Astrocyte of the cerebellum (primary cell): ENCODE results near the gene SHFL.

Experiments used
- DNase-seq: peaks from one replicate; pipeline ENCODE4 v3.0.0-alpha.2; 2011; ENCODE audit warnings: low read depth
- H3K4me3 ChIP-seq: 2 replicates; pipeline ENCODE4 v1.5.1; 2011; ENCODE audit warnings: mild to moderate bottlenecking, low read depth, low read length, moderate library complexity
- in situ Hi-C: cut with HindIII; loops from 2 replicates; pipeline ENCODE4 v1.10.0; 2017; ENCODE audit warnings: low sequenced_read_pairs
- TF ChIP-seq, protein P1 (sequence below): IDR thresholded peaks from 2 replicates; pipeline ENCODE4 v1.5.1; 2012; ENCODE audit warnings: low read length, low read depth, moderate library complexity, mild to moderate bottlenecking; ENCODE audit errors: missing control alignments

SHFL gene

DNA sequence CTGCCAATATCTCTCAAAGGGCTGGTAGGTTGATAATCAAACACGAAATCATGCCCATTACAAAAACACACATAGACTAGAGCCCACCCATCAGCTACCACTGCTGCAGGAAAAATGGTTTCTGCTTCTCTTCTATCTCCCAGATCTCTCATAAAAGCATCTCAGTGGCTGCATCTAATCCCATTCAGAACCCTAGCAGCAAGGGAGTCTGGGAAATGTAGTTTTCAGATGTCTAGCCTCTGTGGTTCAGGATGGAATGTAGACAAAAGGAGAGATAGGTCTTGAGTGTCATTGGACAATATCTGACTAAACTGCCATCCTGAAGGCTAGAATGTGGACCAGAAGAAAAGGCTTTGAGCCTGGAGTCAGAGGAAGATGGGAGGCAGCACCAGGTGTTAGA lies 40.7 kb upstream of the SHFL start:
- TF ChIP-seq, protein P1, sequence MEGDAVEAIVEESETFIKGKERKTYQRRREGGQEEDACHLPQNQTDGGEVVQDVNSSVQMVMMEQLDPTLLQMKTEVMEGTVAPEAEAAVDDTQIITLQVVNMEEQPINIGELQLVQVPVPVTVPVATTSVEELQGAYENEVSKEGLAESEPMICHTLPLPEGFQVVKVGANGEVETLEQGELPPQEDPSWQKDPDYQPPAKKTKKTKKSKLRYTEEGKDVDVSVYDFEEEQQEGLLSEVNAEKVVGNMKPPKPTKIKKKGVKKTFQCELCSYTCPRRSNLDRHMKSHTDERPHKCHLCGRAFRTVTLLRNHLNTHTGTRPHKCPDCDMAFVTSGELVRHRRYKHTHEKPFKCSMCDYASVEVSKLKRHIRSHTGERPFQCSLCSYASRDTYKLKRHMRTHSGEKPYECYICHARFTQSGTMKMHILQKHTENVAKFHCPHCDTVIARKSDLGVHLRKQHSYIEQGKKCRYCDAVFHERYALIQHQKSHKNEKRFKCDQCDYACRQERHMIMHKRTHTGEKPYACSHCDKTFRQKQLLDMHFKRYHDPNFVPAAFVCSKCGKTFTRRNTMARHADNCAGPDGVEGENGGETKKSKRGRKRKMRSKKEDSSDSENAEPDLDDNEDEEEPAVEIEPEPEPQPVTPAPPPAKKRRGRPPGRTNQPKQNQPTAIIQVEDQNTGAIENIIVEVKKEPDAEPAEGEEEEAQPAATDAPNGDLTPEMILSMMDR = no peak
- in situ Hi-C loops = no loop called here
- H3K4me3 ChIP-seq = no peak overlapping the region
- DNase-seq = no peak

- TF ChIP-seq, protein P1 = no peak
- in situ Hi-C loops = no loop called here
- H3K4me3 ChIP-seq = no peak overlapping the region
- DNase-seq = no peak
Measured at GRCh38 chr19:10049626-10050025, 36.5 kb upstream of the SHFL start.

DNA sequence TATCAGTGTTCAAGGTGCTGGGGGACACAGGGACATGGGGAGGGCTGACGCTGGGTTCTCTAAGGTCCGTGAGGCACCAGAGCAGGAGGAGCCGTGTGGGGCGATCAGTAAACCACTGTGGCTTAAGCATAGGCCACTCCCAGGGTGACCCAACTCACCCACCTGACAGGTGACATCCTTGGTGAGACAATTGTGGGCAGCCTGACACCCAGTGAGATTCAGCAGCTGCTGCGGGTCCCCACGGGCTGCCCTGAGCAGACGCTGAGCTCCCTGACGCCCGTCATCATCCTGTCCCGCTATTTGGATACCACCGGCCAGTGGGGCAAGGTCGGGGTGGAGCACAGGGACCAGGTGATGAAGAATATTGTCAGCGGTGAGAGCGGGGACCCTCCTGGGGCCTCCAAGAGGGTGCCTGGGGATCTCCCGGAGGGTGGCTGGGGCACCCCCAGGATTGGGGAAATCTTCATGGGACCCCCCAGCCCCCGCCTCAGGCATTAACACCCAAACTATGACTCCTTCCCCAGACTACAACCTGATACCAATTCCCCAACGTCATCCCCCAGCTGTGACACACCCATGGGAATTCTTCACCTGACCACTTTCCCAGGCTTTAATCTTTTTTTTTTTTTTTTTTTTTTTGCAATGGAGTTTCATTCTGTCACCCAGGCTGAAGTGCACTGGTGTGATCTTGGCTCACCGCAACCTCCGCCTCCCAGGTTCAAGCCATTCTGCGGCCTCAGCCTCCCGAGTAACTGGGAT lies 33.3 kb upstream of the SHFL start:
- H3K4me3 ChIP-seq = no peak overlapping the region
- no peak for DNase-seq
- TF ChIP-seq, protein P1 = no peak
- in situ Hi-C loops = no loop called here

- in situ Hi-C loops = no loop called here
- H3K4me3 ChIP-seq = no peak overlapping the region
- DNase-seq = no peak
- TF ChIP-seq, protein P1 = no peak
Measured at GRCh38 chr19:10061717-10062310, 24.3 kb upstream of the SHFL start.

- in situ Hi-C loops = no loop called here
- TF ChIP-seq, protein P1 = no peak
- DNase-seq = no peak
Measured at GRCh38 chr19:10068205-10068604, 17.9 kb upstream of the SHFL start.

GRCh38 chr19:10069046-10069445 lies 17.1 kb upstream of the SHFL start:
- TF ChIP-seq, protein P1 = no peak
- DNase-seq = no peak
- in situ Hi-C loops = no loop called here
- no peak overlapping the region for H3K4me3 ChIP-seq

More at GRCh38 chr19:10068205-10068604, 17.9 kb upstream of the SHFL start:
- no peak overlapping the region for H3K4me3 ChIP-seq
